ENCODE data around the gene ZNF260. TPM values are rescaled to one million over a fixed set of nuclear protein-coding genes. Genes with fewer than 3 reads are reported as not detected.

ZNF260 gene
- total RNA-seq, 1 experiment from 2014 or later = 0.07 TPM

DNA sequence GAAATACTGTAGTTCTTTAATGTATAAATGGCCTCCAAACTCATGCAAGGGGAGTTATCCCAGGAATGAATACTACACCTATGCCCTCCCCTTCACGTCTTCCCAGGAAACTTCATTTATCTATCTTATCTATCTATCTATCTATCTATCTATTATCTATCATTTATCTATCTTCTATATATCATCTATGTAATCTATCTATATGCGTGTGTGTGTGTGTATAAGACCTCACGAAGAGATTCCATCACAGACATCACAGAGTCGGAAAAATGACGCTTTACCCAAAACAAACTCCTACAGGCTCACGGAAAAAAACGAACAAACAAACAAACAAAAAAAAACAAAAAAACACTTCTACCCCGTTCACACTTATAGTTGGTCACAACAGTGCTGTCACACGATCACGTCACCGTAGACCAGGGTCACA lies 44.5 kb upstream of the ZNF260 start:
- H3K27me3 ChIP-seq (ENCODE audit: insufficient read depth, low read length) = no peaks in the 10 kb centered on the region
- H3K4me1 ChIP-seq (ENCODE audit: control insufficient read depth in 1 of 2, insufficient read depth in 2 of 2, low read length in 2 of 2) = no peaks in the 10 kb centered on the region
- intact Hi-C loops (cut with micrococcal nuclease) = no loop called here
- BruUV-seq (replicated peaks) = no TSS peak
- POLR2A ChIA-PET = no interaction called here
- H4K20me1 ChIP-seq (ENCODE audit: insufficient read depth) = no peaks in the 10 kb centered on the region
- H2AFZ ChIP-seq (ENCODE audit: low read depth, low read length, poor library complexity, severe bottlenecking) = no peak overlapping the region
- H3K9ac ChIP-seq (ENCODE audit: low read length) = no peak overlapping the region
- H3K27ac ChIP-seq (ENCODE audit: low read depth, low read length) = no peak overlapping the region
- no peak overlapping the region for H3K4me2 ChIP-seq (ENCODE audit: low read length)
- no peaks in the 10 kb centered on the region for H3K79me2 ChIP-seq (ENCODE audit: insufficient read depth, low read length)
- DNase-seq (ENCODE audit: low read depth, low spot score) (no peak), ATAC-seq (no peak)
- no peaks in the 10 kb centered on the region for H3K36me3 ChIP-seq (ENCODE audit: control insufficient read depth in 1 of 2, insufficient read depth in 2 of 2, low read length in 2 of 2)
- H3K9me3 ChIP-seq (ENCODE audit: control insufficient read depth in 1 of 2, insufficient read depth in 1 of 2, low read depth in 1 of 2, low read length in 2 of 2) = peaks cover 15 to 17% of the 10 kb centered on the region in 2 experiments; a peak in 2 of 4 replicates
- RAD21 ChIA-PET (ENCODE audit: low non-redundant PET in 1 of 2, low total read pairs in 2 of 2, uncharacterized antibody in 2 of 2, unreplicated experiment in 2 of 2) = no interaction called here
- TF ChIP-seq, protein P1, sequence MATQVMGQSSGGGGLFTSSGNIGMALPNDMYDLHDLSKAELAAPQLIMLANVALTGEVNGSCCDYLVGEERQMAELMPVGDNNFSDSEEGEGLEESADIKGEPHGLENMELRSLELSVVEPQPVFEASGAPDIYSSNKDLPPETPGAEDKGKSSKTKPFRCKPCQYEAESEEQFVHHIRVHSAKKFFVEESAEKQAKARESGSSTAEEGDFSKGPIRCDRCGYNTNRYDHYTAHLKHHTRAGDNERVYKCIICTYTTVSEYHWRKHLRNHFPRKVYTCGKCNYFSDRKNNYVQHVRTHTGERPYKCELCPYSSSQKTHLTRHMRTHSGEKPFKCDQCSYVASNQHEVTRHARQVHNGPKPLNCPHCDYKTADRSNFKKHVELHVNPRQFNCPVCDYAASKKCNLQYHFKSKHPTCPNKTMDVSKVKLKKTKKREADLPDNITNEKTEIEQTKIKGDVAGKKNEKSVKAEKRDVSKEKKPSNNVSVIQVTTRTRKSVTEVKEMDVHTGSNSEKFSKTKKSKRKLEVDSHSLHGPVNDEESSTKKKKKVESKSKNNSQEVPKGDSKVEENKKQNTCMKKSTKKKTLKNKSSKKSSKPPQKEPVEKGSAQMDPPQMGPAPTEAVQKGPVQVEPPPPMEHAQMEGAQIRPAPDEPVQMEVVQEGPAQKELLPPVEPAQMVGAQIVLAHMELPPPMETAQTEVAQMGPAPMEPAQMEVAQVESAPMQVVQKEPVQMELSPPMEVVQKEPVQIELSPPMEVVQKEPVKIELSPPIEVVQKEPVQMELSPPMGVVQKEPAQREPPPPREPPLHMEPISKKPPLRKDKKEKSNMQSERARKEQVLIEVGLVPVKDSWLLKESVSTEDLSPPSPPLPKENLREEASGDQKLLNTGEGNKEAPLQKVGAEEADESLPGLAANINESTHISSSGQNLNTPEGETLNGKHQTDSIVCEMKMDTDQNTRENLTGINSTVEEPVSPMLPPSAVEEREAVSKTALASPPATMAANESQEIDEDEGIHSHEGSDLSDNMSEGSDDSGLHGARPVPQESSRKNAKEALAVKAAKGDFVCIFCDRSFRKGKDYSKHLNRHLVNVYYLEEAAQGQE (IDR thresholded peaks at IDR 0.05; ENCODE audit: low read depth) = no peak
- TF ChIP-seq, protein P2, sequence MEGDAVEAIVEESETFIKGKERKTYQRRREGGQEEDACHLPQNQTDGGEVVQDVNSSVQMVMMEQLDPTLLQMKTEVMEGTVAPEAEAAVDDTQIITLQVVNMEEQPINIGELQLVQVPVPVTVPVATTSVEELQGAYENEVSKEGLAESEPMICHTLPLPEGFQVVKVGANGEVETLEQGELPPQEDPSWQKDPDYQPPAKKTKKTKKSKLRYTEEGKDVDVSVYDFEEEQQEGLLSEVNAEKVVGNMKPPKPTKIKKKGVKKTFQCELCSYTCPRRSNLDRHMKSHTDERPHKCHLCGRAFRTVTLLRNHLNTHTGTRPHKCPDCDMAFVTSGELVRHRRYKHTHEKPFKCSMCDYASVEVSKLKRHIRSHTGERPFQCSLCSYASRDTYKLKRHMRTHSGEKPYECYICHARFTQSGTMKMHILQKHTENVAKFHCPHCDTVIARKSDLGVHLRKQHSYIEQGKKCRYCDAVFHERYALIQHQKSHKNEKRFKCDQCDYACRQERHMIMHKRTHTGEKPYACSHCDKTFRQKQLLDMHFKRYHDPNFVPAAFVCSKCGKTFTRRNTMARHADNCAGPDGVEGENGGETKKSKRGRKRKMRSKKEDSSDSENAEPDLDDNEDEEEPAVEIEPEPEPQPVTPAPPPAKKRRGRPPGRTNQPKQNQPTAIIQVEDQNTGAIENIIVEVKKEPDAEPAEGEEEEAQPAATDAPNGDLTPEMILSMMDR (IDR thresholded peaks at IDR 0.05 in 2 of 3, conservative IDR thresholded peaks at IDR 0.05 in 1 of 3; ENCODE audit: borderline replicate concordance in 1 of 3, insufficient read depth in 1 of 3, low read depth in 2 of 3, low read length in 2 of 3) = no peak
- no peak for TF ChIP-seq JUND (IDR thresholded peaks at IDR 0.05)
- no peak for TF ChIP-seq POLR2A (IDR thresholded peaks at IDR 0.05; ENCODE audit: borderline replicate concordance, extremely low read depth, insufficient read depth, insufficient read length)
- no peak for TF ChIP-seq CEBPB (IDR thresholded peaks at IDR 0.05; ENCODE audit: low read depth)
- TF ChIP-seq ZFX (IDR thresholded peaks at IDR 0.05) = no peak
- no peak for TF ChIP-seq ZNF274 (IDR thresholded peaks at IDR 0.05; ENCODE audit: low read depth, low read length)
- TF ChIP-seq, protein P3, sequence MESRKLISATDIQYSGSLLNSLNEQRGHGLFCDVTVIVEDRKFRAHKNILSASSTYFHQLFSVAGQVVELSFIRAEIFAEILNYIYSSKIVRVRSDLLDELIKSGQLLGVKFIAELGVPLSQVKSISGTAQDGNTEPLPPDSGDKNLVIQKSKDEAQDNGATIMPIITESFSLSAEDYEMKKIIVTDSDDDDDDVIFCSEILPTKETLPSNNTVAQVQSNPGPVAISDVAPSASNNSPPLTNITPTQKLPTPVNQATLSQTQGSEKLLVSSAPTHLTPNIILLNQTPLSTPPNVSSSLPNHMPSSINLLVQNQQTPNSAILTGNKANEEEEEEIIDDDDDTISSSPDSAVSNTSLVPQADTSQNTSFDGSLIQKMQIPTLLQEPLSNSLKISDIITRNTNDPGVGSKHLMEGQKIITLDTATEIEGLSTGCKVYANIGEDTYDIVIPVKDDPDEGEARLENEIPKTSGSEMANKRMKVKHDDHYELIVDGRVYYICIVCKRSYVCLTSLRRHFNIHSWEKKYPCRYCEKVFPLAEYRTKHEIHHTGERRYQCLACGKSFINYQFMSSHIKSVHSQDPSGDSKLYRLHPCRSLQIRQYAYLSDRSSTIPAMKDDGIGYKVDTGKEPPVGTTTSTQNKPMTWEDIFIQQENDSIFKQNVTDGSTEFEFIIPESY (IDR thresholded peaks at IDR 0.05; ENCODE audit: extremely low read depth, insufficient replicate concordance, low read length) = no peak
- TF ChIP-seq YY1 (IDR thresholded peaks at IDR 0.05; ENCODE audit: extremely low read depth, insufficient replicate concordance, low read depth, low read length) = no peak
- no peak for TF ChIP-seq ELF1 (IDR thresholded peaks at IDR 0.05; ENCODE audit: borderline replicate concordance, low read depth)
- TF ChIP-seq FOSL1 (IDR thresholded peaks at IDR 0.05; ENCODE audit: low read depth) = no peak
- TF ChIP-seq EGR1 (IDR thresholded peaks at IDR 0.05; ENCODE audit: low read depth) = no peak
- no peak for TF ChIP-seq CBX3 (IDR thresholded peaks at IDR 0.05; ENCODE audit: low read depth)
- TF ChIP-seq POLR2AphosphoS5 (IDR thresholded peaks at IDR 0.05; ENCODE audit: low read depth, low read length) = no peak
- TF ChIP-seq EZH2phosphoT487 (IDR thresholded peaks at IDR 0.05; ENCODE audit: borderline replicate concordance) = no peak
- TF ChIP-seq SIN3A (IDR thresholded peaks at IDR 0.05; ENCODE audit: low read depth) = no peak
- TF ChIP-seq, protein P4, sequence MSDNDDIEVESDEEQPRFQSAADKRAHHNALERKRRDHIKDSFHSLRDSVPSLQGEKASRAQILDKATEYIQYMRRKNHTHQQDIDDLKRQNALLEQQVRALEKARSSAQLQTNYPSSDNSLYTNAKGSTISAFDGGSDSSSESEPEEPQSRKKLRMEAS (IDR thresholded peaks at IDR 0.05) = no peak
- TF ChIP-seq RAD21 (IDR thresholded peaks at IDR 0.05; ENCODE audit: low read depth) = no peak
- CTCF ChIA-PET = no interaction called here
- no peak overlapping the region for H3K4me3 ChIP-seq (replicated peaks in 1 of 2; ENCODE audit: low read depth in 1 of 2, low read length in 2 of 2)
- no peaks in the 10 kb centered on the region for H3K9me2 ChIP-seq (ENCODE audit: insufficient read depth)
